ENCODE results near the gene TMEM253.

Gene TMEM253

GRCh38 chr14:21071225-21072030 lies 29.4 kb upstream of the TMEM253 start:
- DNase-seq: peak; percentile 95

GRCh38 chr14:21072031-21072473 lies 28.8 kb upstream of the TMEM253 start:
- DNase-seq: peak; percentile 65

DNA sequence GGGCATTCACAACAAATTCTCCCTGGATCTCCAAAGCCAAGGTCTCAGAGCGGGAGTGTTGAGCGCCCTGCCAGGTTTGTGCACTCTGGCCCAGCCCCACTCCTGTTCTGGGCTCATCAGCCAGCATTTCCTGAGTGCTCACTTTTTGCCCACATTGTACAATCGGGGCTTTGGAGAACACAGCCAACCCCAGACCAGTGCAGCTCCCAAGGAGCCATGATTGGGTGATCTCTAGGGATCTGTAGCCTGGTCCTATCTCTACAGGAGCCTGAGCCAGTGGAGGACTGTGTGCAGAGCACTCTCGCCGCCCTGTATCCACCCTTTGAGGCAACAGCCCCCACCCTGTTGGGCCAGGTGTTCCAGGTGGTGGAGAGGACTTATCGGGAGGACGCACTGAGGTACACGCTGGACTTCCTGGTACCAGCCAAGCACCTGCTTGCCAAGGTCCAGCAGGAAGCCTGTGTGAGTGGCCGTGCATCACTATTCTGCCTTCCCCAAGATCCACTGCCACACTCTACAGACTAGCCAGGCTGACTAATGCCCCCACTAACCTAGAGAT lies 28.0 kb upstream of the TMEM253 start:
- DNase-seq: no peak

DNA sequence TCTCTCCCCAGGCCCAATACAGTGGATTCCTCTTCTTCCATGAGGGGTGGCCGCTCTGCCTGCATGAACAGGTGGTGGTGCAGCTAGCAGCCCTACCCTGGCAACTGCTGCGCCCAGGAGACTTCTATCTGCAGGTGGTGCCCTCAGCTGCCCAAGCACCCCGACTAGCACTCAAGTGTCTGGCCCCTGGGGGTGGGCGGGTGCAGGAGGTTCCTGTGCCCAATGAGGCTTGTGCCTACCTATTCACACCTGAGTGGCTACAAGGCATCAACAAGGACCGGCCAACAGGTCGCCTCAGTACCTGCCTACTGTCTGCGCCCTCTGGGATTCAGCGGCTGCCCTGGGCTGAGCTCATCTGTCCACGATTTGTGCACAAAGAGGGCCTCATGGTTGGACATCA lies 26.9 kb upstream of the TMEM253 start:
- DNase-seq: no peak

- DNase-seq: no peak
Observed at GRCh38 chr14:21074398-21075272, 26.2 kb upstream of the TMEM253 start.

GRCh38 chr14:21075719-21076437 lies 25.0 kb upstream of the TMEM253 start:
- no peak for DNase-seq

- DNase-seq: no peak
Observed at GRCh38 chr14:21077672-21078071, 23.2 kb upstream of the TMEM253 start.

GRCh38 chr14:21078287-21078686 lies 22.6 kb upstream of the TMEM253 start:
- no peak for DNase-seq

DNA sequence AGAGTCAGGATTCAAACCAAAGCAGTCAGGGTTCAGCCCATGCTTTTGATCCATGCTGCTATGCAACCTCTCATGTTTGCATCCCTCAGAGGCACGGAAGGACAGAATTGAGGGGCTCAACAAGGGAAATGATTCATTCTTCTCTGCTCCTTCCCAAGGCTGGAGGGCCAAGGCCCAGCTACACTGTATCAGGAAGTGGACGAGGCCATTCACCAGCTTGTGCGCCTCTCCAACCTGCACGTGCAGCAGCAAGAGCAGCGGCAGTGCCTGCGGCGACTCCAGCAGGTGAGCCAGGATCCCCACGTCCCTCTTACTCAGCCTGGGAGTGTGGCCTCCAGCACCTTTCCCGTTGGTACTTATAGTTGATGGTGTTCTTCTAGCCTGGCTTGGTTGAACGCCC lies 22.1 kb upstream of the TMEM253 start:
- DNase-seq: no peak

- no peak for DNase-seq
Observed at GRCh38 chr14:21081521-21082142, 19.2 kb upstream of the TMEM253 start.

- no peak for DNase-seq
Observed at GRCh38 chr14:21083565-21084325, 17.1 kb upstream of the TMEM253 start.

GRCh38 chr14:21084396-21084795 lies 16.5 kb upstream of the TMEM253 start:
- no peak for DNase-seq

- DNase-seq: peak; percentile 78
Observed at GRCh38 chr14:21084998-21085853, 15.6 kb upstream of the TMEM253 start.

DNA sequence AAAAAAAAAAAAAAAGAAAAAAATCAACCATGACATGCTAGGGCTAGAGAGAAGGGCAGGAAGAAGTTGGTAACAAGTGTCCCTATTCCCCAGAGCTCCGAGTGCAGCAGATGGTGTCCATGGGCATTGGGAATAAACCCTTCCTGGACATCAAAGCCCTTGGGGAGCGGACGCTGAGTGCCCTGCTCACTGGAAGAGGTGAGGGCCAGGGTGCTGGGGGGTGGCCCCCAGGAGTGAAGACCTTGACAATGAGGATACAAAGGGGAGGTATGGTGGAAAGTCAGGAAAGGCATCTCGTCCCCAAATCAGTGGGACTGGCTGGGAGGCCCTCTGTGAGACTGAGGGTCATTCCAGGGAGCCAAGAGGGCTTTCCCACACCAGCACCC lies 14.0 kb upstream of the TMEM253 start:
- no peak for DNase-seq

- peak; percentile 91 for DNase-seq
Observed at GRCh38 chr14:21087294-21088091, 13.4 kb upstream of the TMEM253 start.

DNA sequence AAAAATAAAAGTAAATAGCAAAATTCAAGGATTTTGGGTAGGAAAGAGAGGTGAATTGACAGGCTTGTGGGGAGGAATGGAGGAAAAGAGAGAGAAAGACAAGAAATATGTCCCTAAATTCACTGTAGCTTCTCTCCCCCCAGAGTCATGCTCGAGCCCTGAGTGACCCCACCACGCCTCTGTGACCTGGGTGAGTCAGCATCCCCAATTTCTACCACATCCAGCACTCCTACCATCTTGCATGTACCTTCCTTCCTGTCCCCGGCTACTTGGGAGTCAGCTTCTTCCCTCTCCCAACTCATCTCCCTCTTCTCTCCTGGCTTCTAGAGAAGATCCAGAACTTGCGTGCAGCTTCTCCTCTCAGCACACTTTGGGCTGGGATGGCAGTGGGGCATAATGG lies 12.2 kb upstream of the TMEM253 start:
- no peak for DNase-seq

- DNase-seq: no peak
Observed at GRCh38 chr14:21089271-21089670, 11.6 kb upstream of the TMEM253 start.

GRCh38 chr14:21089877-21090193 lies 11.0 kb upstream of the TMEM253 start:
- DNase-seq: no peak

DNA sequence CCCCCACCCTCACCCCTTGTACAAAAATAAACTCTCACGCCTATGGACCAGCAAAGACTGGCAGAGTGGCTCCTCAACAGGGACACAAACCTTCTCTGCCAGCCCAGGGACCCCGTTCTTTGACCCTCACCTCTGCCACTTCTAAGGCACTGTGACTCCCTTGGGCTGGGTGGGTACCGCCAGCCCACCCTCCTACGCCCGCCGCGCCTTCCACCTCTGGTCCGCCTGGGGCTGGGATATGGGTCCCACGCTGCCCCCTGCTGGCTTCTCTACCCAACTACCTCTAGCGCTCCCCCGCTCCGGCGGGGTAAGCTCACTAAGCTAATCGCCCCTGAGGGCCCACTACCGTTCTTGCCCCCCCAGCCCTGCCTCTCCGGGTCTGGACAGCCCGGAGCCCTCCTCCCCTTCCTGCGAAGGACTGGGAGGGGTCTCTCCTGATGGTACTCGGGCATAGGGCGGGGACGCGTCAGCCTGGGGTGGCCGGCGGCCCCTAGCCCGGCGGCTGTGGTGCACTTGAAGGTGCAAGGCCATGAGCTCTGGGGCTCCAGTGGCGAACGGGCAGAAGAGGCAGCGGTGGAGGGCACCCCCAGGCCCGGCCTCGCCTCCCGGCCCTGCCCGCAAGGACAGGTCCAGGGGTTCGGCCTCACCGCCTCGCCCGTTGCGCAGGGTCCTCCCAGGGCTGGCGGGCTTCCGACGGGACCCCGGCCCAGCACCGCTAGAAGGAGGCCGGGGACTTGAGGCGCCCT lies 10.5 kb upstream of the TMEM253 start:
- DNase-seq: no peak
